Neutrophil (primary cell): ENCODE data around the gene SRSF1.

Experiments used
- H3K27ac ChIP-seq: fragments of 200-600 bp; sonication (generic); 2 replicates; pipeline ENCODE4 v1.5.1; 2016; ENCODE audit warnings: mild to moderate bottlenecking, moderate library complexity
- H3K27me3 ChIP-seq: fragments of 200-600 bp; sonication (generic); 2 replicates; pipeline ENCODE4 v1.6.0; 2016; ENCODE audit warnings: mild to moderate bottlenecking
- H3K36me3 ChIP-seq: fragments of 200-600 bp; sonication (generic); 2 replicates; pipeline ENCODE4 v1.5.1; 2017
- H3K4me1 ChIP-seq, 2 experiments: fragments of 200-600 bp in 1 of 2; sonication (generic) in 1 of 2; 1 replicate in 1 of 2; 2 replicates in 1 of 2; pipeline versions ENCODE4 v1.5.1 to v1.6.1; 2013 to 2016; ENCODE audit warnings: low read depth in 1 of 2, low read length in 1 of 2, mild to moderate bottlenecking in 1 of 2, moderate library complexity in 1 of 2; ENCODE audit not compliant: control insufficient read depth in 1 of 2, insufficient read depth in 1 of 2
- H3K4me3 ChIP-seq, 2 experiments: fragments of 200-600 bp in 1 of 2; sonication (generic) in 1 of 2; 1 replicate in 1 of 2; 2 replicates in 1 of 2; pipeline ENCODE4 v1.5.1; 2013 to 2016; ENCODE audit warnings: low read depth in 1 of 2, low read length in 1 of 2, mild to moderate bottlenecking in 1 of 2, moderate library complexity in 1 of 2
- H3K9me3 ChIP-seq: fragments of 200-600 bp; sonication (generic); 2 replicates; pipeline ENCODE4 v1.5.1; 2016
- TF ChIP-seq, protein P1 (sequence below): fragments of 200-600 bp; sonication (generic); IDR thresholded peaks from 2 replicates; pipeline ENCODE4 v1.5.1; 2016; ENCODE audit warnings: antibody characterized with exemption

Gene SRSF1

DNA sequence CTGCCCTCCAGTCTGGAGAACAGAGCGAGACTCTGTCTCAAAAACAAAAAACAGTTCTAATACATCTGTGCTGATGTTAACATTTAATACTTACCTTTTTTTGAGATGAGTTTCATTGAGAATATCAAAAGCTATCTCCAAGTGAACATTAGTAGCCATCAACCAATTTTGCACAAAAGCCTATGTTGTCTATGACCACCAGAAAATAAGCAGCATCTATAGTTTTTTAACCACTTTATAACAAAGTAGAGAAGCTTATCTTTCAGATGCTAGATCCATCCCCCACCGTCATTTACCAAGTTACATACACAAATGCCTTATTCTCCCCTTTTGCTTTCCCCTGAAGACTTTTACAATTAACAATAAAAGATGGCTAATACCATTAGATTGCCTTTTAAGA lies 4.1 kb downstream of the SRSF1 start:
- no peaks in the 10 kb centered on the region for H3K27me3 ChIP-seq
- peaks cover 49% of the 10 kb centered on the region for H3K36me3 ChIP-seq
- TF ChIP-seq, protein P1, sequence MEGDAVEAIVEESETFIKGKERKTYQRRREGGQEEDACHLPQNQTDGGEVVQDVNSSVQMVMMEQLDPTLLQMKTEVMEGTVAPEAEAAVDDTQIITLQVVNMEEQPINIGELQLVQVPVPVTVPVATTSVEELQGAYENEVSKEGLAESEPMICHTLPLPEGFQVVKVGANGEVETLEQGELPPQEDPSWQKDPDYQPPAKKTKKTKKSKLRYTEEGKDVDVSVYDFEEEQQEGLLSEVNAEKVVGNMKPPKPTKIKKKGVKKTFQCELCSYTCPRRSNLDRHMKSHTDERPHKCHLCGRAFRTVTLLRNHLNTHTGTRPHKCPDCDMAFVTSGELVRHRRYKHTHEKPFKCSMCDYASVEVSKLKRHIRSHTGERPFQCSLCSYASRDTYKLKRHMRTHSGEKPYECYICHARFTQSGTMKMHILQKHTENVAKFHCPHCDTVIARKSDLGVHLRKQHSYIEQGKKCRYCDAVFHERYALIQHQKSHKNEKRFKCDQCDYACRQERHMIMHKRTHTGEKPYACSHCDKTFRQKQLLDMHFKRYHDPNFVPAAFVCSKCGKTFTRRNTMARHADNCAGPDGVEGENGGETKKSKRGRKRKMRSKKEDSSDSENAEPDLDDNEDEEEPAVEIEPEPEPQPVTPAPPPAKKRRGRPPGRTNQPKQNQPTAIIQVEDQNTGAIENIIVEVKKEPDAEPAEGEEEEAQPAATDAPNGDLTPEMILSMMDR: no peak
- no peak overlapping the region for H3K4me3 ChIP-seq
- peaks cover 47 to 52% of the 10 kb centered on the region in 2 experiments for H3K4me1 ChIP-seq
- H3K27ac ChIP-seq: no peak overlapping the region
- H3K9me3 ChIP-seq: no peaks in the 10 kb centered on the region

GRCh38 chr17:58002154-58002948 lies 4.7 kb downstream of the SRSF1 start:
- Histone ChIP-seq H3K4me1 (peaks cover 41 to 48% of the 10 kb centered on the region in 2 experiments), H3K9me3 (no peaks in the 10 kb centered on the region), H3K27me3 (no peaks in the 10 kb centered on the region), H3K4me3 (no peak overlapping the region), H3K27ac (no peak overlapping the region), H3K36me3 (peaks cover 55% of the 10 kb centered on the region)
- TF ChIP-seq, protein P1: no peak

DNA sequence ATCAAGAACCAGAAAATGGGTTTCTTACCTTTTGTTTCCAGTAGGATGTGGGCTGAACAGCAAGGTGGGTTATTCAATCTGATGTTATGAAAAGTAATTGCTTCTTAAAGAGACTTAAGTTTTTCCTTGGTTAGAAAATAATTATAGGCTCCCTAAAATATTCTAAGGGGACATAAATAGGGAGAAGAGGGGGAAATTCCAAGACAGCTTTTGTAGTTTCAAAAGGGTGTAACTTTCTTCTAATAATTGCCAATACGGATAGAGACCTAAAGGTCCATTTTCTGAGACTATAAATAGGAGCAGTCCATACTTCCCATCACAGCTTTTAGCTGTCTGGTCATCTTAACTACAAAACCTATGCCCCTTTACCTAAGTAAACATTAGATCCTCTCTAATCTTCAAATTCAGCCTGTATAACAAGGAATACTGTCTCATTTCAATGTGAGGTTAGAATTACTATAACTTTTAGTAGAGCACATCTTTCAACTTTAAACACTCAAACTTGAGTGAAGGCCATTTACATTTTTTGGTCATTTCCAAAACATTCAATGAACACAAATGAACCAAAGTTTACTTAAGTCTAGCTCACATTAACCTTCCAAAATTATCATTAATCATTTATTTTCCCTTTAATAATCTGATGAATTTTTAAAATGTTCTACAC lies 5.5 kb downstream of the SRSF1 start:
- Histone ChIP-seq H3K27me3 (no peaks in the 10 kb centered on the region), H3K27ac (no peak overlapping the region), H3K9me3 (no peaks in the 10 kb centered on the region), H3K36me3 (peaks cover 57% of the 10 kb centered on the region), H3K4me3 (no peak overlapping the region), H3K4me1 (peaks cover 37 to 43% of the 10 kb centered on the region in 2 experiments)
- TF ChIP-seq, protein P1: no peak

- no peaks in the 10 kb centered on the region for H3K27me3 ChIP-seq
- no peak overlapping the region for H3K4me3 ChIP-seq
- H3K9me3 ChIP-seq: no peaks in the 10 kb centered on the region
- H3K27ac ChIP-seq: peak overlapping the region; percentile 42
- H3K4me1 ChIP-seq: peaks cover 21 to 30% of the 10 kb centered on the region in 2 experiments
- TF ChIP-seq, protein P1: peak; percentile 75
- H3K36me3 ChIP-seq: peaks cover 41% of the 10 kb centered on the region
Measured at GRCh38 chr17:57999496-58000017, 7.5 kb downstream of the SRSF1 start.

DNA sequence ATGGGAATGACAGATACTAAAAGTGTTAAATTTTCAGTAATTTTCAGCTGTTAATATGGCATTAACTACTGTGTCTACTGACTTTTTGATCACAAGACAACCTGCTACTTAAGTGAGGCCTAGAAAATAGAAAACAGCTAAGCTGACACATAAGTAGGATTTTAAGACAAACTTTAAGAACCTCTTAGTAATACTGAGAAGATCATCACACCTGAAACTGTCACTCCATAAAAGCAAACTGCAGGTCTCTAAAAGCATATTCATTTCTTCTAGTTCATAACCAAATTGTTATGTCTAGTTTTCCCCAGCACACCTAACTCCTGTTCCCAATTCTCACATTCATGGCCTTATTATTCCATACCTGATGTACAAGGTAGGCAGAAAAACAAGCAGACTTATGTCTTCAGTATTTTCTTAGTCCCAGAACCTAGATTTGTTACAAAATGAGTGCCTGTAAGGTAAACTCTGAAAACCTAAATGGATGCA lies 8.0 kb downstream of the SRSF1 start:
- TF ChIP-seq, protein P1: no peak
- H3K4me3 ChIP-seq: no peak overlapping the region
- H3K27ac ChIP-seq: no peak overlapping the region
- H3K36me3 ChIP-seq: peaks cover 36% of the 10 kb centered on the region
- H3K4me1 ChIP-seq: peaks cover 18 to 28% of the 10 kb centered on the region in 2 experiments
- no peaks in the 10 kb centered on the region for H3K27me3 ChIP-seq
- no peaks in the 10 kb centered on the region for H3K9me3 ChIP-seq
